ENCODE measurements around the gene HIVEP1. TPM values are rescaled to one million over a fixed set of nuclear protein-coding genes. Genes with fewer than 3 reads are reported as not detected.

Gene HIVEP1
- polyA plus RNA-seq, 1 of the 3 experiments (the other 2 are of a cell fraction): 7.7 TPM

GRCh38 chr6:12115492-12115891 lies 103.4 kb downstream of the HIVEP1 start:
- Histone ChIP-seq H2AFZ (ENCODE audit: low read depth) (no peak overlapping the region), H3K9ac (no peak overlapping the region), H3K4me1 (ENCODE audit: control insufficient read depth in 1 of 2, insufficient read depth in 2 of 2, low read depth in 1 of 2, low read length in 1 of 2) (peaks cover 0 to 4% of the 10 kb centered on the region in 2 experiments; a peak in 1 of 4 replicates), H3K4me3 (ENCODE audit: low read depth in 2 of 2, low read length in 1 of 2) (no peak overlapping the region), H3K9me3 (no peaks in the 10 kb centered on the region), H3K27ac (ENCODE audit: low read depth in 2 of 2, low read length in 1 of 2) (no peak overlapping the region), H3K79me2 (ENCODE audit: insufficient read depth) (peaks cover 4% of the 10 kb centered on the region; the same call in 1 of the 2 replicates), H4K20me1 (ENCODE audit: insufficient read depth) (no peaks in the 10 kb centered on the region), H3K9me2 (no peaks in the 10 kb centered on the region), H3K36me3 (replicated peaks in 1 of 2; ENCODE audit: control insufficient read depth in 1 of 2, insufficient read depth in 2 of 2, low read length in 1 of 2) (peaks cover 17 to 32% of the 10 kb centered on the region in 2 experiments), H3K4me2 (no peak overlapping the region), H3K27me3 (ENCODE audit: insufficient read depth) (no peaks in the 10 kb centered on the region), H3F3A (replicated peaks; ENCODE audit: insufficient read depth) (peaks cover 12% of the 10 kb centered on the region)
- POLR2A ChIA-PET: no interaction called here
- TF ChIP-seq TEAD4 (IDR thresholded peaks at IDR 0.05; ENCODE audit: borderline replicate concordance, insufficient read depth): no peak
- no peak for TF ChIP-seq EZH2phosphoT487 (IDR thresholded peaks at IDR 0.05; ENCODE audit: borderline replicate concordance, low read depth)
- 98% methylated on average over 4 of the region's 4 CpGs for WGBS (ENCODE audit: low lambda C conversion rate)
- DNase-seq: no peak
- CTCF ChIA-PET: no interaction called here

GRCh38 chr6:12116264-12116800 lies 104.2 kb downstream of the HIVEP1 start:
- ChIA-PET CTCF (no interaction called here), POLR2A (no interaction called here)
- Histone ChIP-seq H3K9me3 (no peaks in the 10 kb centered on the region), H3K4me1 (ENCODE audit: control insufficient read depth in 1 of 2, insufficient read depth in 2 of 2, low read depth in 1 of 2, low read length in 1 of 2) (peaks cover 0 to 4% of the 10 kb centered on the region in 2 experiments; a peak in 1 of 4 replicates), H3K27me3 (ENCODE audit: insufficient read depth) (no peaks in the 10 kb centered on the region), H3K9me2 (no peaks in the 10 kb centered on the region), H3K27ac (ENCODE audit: low read depth in 2 of 2, low read length in 1 of 2) (no peak overlapping the region), H2AFZ (ENCODE audit: low read depth) (no peak overlapping the region), H4K20me1 (ENCODE audit: insufficient read depth) (no peaks in the 10 kb centered on the region), H3F3A (replicated peaks; ENCODE audit: insufficient read depth) (peaks cover 4% of the 10 kb centered on the region), H3K9ac (no peak overlapping the region), H3K79me2 (ENCODE audit: insufficient read depth) (peaks cover 4% of the 10 kb centered on the region; the same call in 1 of the 2 replicates), H3K36me3 (replicated peaks in 1 of 2; ENCODE audit: control insufficient read depth in 1 of 2, insufficient read depth in 2 of 2, low read length in 1 of 2) (peaks cover 18 to 34% of the 10 kb centered on the region in 2 experiments), H3K4me2 (no peak overlapping the region), H3K4me3 (ENCODE audit: low read depth in 2 of 2, low read length in 1 of 2) (no peak overlapping the region)
- TF ChIP-seq FOXJ3 (CRISPR knock-in tag; IDR thresholded peaks at IDR 0.05) (no peak), GATA2 (CRISPR knock-in tag; IDR thresholded peaks at IDR 0.05) (no peak), TAF1 (IDR thresholded peaks at IDR 0.05; ENCODE audit: borderline replicate concordance, low read depth, low read length) (no peak), EZH2phosphoT487 (IDR thresholded peaks at IDR 0.05; ENCODE audit: borderline replicate concordance, low read depth) (no peak), REST (IDR thresholded peaks at IDR 0.05; ENCODE audit: low read depth, low read length) (no peak), TCF12 (IDR thresholded peaks at IDR 0.05) (no peak), RCOR1 (IDR thresholded peaks at IDR 0.05; ENCODE audit: low read length) (no peak), GABPA (IDR thresholded peaks at IDR 0.05; ENCODE audit: low read depth) (no peak), POLR2AphosphoS5 (IDR thresholded peaks at IDR 0.05; ENCODE audit: low read depth, low read length) (no peak), RXRA (IDR thresholded peaks at IDR 0.05; ENCODE audit: borderline replicate concordance, low read depth) (no peak), TEAD4 (IDR thresholded peaks at IDR 0.05; ENCODE audit: borderline replicate concordance, insufficient read depth) (no peak), EP300 (IDR thresholded peaks at IDR 0.05; ENCODE audit: borderline replicate concordance in 1 of 2, low read depth in 1 of 2, low read length in 1 of 2) (no peak), CHD2 (IDR thresholded peaks at IDR 0.05; ENCODE audit: low read length, partially characterized antibody) (no peak), FOXM1 (IDR thresholded peaks at IDR 0.05; ENCODE audit: low read depth) (no peak), SIN3A (IDR thresholded peaks at IDR 0.05; ENCODE audit: borderline replicate concordance, low read depth, low read length) (no peak), CTCF (IDR thresholded peaks at IDR 0.05) (no peak), NRF1 (IDR thresholded peaks at IDR 0.05; ENCODE audit: low read depth, low read length) (no peak)
- no peak for DNase-seq
- WGBS (ENCODE audit: low lambda C conversion rate): 91% methylated on average over 2 of the region's 2 CpGs

All from SK-N-SH (cell line).